Subcutaneous adipose tissue (tissue), 4 donors: ENCODE measurements around the gene HCFC1. TPM values are rescaled to one million over a fixed set of nuclear protein-coding genes. Genes with fewer than 3 reads are reported as not detected.

Experiments
- total RNA-seq, 4 donors: library from RNA; depleted of rRNA; stranded (reverse); fragments of >200 nt; gene quantifications; one replicate each; pipeline ENCODE4 v1.1.0, GENCODE V29; 2016
- TF ChIP-seq, protein P1 (sequence below): fragments of 450-650 bp; IDR thresholded peaks from one replicate; pipeline ENCODE4 v1.5.1; 2016; ENCODE audit warnings: low read depth, mild to moderate bottlenecking, control low read depth, antibody characterized with exemption, moderate library complexity

HCFC1 gene
- total RNA-seq, 4 donors from 2014 or later, result 17.7 to 33.9 (median 21.2) TPM

DNA sequence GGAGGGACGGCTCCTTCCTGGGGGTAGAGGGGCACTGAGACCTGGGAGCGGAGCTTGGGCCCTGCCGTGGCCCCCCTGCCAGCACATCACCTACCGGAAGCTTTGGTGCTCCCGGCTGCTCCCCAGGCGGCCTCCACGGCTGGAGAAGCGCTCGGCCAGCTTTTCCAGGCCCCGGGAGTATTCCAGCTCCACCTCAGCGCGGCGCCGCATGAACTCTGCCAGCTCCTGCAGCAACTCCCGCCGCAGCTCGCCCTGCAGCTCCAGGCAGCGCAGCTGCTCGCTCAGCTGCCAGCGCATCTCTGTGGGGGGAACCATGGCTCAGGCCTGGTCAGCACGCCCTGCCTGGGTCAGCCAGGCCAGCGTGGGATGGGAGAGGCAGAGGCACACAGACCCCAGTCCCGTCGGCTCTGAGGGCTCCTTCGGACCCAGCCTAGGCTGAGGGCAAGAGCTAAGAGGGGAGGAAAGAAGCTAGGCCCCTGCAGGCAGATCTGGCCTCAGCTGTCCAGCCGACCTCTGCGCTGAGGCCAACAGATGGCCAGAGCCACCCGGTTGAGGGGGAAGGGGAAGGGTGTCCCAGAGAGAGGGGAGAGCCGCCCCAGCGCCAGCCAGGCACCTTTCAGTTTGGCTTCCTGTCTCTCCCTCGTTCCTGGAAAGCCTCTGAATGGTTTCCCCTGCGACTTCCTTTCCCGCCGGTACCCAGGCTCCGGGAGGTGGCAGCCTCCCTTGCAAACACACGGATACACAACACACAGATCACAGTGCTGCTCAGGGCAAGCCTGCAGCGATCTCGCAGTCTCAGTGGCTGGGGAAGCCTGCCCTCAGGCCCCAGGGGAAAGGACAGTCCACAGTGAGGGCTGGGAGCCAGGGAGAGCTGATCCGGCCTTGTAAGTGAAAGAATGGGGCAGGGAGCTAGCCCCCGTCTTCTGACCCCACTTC is 49.8 kb downstream of the HCFC1 start:
- TF ChIP-seq, protein P1, sequence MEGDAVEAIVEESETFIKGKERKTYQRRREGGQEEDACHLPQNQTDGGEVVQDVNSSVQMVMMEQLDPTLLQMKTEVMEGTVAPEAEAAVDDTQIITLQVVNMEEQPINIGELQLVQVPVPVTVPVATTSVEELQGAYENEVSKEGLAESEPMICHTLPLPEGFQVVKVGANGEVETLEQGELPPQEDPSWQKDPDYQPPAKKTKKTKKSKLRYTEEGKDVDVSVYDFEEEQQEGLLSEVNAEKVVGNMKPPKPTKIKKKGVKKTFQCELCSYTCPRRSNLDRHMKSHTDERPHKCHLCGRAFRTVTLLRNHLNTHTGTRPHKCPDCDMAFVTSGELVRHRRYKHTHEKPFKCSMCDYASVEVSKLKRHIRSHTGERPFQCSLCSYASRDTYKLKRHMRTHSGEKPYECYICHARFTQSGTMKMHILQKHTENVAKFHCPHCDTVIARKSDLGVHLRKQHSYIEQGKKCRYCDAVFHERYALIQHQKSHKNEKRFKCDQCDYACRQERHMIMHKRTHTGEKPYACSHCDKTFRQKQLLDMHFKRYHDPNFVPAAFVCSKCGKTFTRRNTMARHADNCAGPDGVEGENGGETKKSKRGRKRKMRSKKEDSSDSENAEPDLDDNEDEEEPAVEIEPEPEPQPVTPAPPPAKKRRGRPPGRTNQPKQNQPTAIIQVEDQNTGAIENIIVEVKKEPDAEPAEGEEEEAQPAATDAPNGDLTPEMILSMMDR, result no peak

DNA sequence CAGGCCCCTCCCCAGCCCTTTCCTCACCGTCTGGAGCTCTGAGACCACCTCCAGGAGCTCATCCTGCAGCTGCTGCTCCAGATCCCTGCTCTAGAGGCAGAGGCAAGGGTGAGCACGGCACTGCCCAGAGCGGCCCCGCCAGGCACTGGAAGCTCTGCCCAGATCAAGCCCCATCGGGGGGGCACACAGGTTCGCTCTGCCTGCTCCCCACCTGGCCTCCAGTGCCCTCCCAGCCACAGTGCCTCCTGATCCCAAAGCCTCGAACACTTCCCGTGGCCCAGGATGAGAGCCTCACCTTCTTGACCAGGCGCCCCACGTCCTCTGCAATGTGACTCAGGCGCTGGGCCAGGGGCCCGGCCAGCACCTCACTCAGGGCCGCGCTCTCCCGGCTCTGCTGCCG is 50.5 kb downstream of the HCFC1 start:
- TF ChIP-seq, protein P1, result no peak

DNA sequence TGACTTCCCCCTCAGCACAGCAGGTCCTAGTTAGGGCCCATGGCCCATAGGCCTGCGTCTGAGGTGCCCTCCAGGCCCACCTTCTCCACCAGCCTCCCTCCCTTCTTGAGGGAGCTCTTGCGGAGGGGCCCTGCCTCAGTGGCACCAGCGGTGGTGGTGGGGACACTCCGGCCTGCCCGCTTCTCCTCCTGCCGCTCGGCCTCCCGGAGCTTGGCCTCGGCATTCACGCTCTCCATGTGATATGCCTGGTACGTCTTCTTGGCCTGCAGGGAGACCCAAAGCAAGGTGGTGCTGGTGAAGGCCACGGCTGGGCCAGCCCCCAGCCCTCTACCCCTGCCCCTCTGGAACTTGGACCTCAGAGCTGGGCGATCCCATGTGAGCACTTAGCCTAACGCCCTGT is 51.1 kb downstream of the HCFC1 start:
- TF ChIP-seq, protein P1, result no peak

DNA sequence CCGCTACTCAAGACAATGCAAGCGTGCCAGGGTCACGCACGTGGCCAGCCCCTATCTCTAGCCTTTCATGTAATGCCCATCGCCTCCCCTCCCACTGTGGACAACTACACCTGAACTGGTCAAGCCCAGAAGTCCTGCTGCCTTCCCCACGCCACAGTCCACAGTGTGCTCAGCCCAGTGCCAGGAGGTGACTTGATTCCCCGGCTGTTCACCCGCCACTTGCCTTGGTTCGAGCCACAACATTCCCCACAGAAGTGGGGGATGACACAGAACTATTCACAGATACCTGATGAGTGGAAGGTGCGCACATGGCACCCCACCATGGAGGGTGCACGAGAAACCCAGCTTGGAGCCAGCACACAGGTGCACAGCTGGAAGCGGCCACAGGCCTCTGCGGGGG is 52.3 kb downstream of the HCFC1 start:
- TF ChIP-seq, protein P1, result no peak

DNA sequence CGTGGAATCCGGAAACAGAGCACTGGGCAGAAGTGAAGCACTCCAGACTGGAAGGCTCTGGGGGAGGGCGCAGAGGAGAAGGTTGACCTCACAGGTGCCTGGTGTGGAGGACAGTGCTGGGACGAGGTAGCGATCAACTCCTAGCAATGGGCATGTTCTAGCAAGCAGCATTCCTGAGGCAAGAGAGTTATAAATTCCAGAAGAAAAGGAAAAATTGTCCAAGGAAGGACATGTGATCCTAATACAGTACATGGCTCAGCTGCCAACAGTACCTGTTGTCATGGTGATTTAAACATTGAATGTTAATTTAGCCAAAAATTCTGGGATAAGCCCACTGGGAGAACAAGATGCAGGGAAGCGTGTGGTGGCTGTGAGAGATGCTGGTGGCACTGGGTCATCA is 53.7 kb downstream of the HCFC1 start:
- TF ChIP-seq, protein P1, result no peak

DNA sequence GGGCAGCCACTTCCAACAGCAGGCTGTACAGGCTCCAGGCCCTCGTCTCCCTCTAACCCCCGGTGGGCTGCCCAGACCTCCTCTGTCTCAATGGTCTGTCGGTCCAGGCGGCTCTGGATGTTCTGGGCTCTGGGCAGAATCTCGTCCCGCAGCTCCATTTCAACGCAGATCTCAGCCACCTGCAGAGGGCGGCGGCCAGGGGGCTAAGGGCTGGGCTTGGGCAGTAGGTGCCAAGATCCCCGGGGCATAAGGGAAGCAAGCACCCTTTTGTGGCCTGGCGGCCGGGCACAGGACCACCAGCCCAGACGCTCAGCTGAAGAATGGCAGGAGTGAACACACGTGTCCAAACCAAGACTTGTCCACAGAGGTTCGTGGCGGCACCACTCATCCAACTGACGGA is 57.9 kb downstream of the HCFC1 start:
- TF ChIP-seq, protein P1, result no peak

DNA sequence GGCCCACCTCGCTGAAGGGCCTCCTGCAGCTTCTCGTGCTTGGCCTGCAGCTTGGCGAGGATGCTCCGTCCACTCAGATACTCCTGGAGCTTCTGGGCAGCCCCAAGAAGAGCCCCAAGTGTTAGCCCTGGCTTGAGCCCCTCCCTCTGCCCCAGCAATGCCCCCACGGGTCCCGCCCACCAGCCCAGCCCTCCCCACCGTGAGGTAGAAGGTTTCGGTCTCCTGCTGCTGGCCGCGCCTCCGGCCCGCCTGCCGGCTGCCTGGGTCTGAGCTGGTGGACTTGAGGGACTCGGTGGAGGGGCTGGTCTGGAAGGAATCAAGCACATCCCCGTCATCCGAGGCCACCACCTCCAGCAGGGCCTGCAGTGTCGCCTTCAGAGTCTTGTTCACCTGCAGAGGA is 58.4 kb downstream of the HCFC1 start:
- TF ChIP-seq, protein P1, result no peak
